ENCODE measurements around the gene IFT57.

The IFT57 gene

GRCh38 chr3:108145578-108145977, 76.6 kb downstream of the IFT57 start:
- DNase-seq (ENCODE audit: low read depth): no peak
- H3K4me3 ChIP-seq (ENCODE audit: low read length): no peak overlapping the region
- TF ChIP-seq CTCF (conservative IDR thresholded peaks at IDR 0.05; ENCODE audit: low read depth, low read length): no peak

- no peak for TF ChIP-seq CTCF (conservative IDR thresholded peaks at IDR 0.05; ENCODE audit: low read depth, low read length)
- H3K4me3 ChIP-seq (ENCODE audit: low read length): no peak overlapping the region
- no peak for DNase-seq (ENCODE audit: low read depth)
Measured at GRCh38 chr3:108137460-108137814, 84.8 kb downstream of the IFT57 start.

- no peak overlapping the region for H3K4me3 ChIP-seq (ENCODE audit: low read length)
- no peak for DNase-seq (ENCODE audit: low read depth)
- TF ChIP-seq CTCF (conservative IDR thresholded peaks at IDR 0.05; ENCODE audit: low read depth, low read length): no peak
Measured at GRCh38 chr3:108136561-108137459, 85.4 kb downstream of the IFT57 start.

- no peak overlapping the region for H3K4me3 ChIP-seq (ENCODE audit: low read length)
- TF ChIP-seq CTCF (conservative IDR thresholded peaks at IDR 0.05; ENCODE audit: low read depth, low read length): no peak
- DNase-seq (ENCODE audit: low read depth): no peak
Measured at GRCh38 chr3:108134555-108134880, 87.7 kb downstream of the IFT57 start.

GRCh38 chr3:108133858-108134554, 88.2 kb downstream of the IFT57 start:
- TF ChIP-seq CTCF (conservative IDR thresholded peaks at IDR 0.05; ENCODE audit: low read depth, low read length): no peak
- H3K4me3 ChIP-seq (ENCODE audit: low read length): no peak overlapping the region
- no peak for DNase-seq (ENCODE audit: low read depth)

- no peak for TF ChIP-seq CTCF (conservative IDR thresholded peaks at IDR 0.05; ENCODE audit: low read depth, low read length)
- H3K4me3 ChIP-seq (ENCODE audit: low read length): no peak overlapping the region
Measured at GRCh38 chr3:108133048-108133369, 89.2 kb downstream of the IFT57 start.

More at GRCh38 chr3:108133048-108133369, 89.2 kb downstream of the IFT57 start:
- DNase-seq (ENCODE audit: low read depth): no peak
